Measurements from ENCODE around the gene IBTK.
"Not testable (repeated sequence)": the region's sequence is repeated elsewhere in the genome, so short reads cannot be mapped to it uniquely, and the experiment has no call there.

Gene IBTK

GRCh38 chr6:82169138-82169876 is 78.2 kb downstream of the IBTK start:
- DNase-seq: no peak

GRCh38 chr6:82166493-82166892 is 81.1 kb downstream of the IBTK start:
- DNase-seq: no peak

DNA sequence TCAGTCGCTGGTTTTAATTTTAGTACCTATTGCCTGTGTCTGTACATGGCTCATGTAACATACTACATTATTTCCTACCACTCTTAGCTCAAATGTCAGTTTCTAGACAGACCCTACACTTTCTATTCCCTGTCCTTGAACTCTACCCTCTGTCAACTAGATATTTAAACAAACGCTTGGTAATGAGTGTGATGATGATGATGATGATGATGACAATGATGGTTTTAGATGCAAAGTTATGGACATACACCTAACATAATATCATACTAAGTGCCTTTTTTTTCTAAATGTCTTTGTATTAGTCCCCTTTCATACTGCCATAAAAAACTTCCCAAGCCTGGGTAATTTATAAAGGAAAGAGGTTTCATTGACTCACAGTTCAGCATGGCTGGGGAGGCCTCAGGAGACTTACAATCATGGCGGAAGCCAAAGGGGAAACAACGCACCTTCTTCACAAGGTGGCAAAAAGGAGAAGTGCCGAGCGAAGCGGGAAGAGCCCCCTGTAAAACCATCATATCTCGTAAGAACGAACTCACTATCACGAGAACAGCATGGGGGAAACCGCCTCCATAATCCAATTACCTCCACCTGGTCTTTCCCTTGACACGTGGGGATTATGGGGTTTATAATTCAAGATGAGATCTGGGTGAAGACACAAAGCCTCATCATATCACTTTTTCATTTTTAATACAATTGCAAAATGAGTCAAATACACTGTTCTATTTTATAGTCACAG is 87.1 kb downstream of the IBTK start:
- DNase-seq: no peak

- not testable (repeated sequence) for DNase-seq
Observed at GRCh38 chr6:82152786-82153185, 94.8 kb downstream of the IBTK start.

- not testable (repeated sequence) for DNase-seq
Observed at GRCh38 chr6:82151147-82151546, 96.4 kb downstream of the IBTK start.

DNA sequence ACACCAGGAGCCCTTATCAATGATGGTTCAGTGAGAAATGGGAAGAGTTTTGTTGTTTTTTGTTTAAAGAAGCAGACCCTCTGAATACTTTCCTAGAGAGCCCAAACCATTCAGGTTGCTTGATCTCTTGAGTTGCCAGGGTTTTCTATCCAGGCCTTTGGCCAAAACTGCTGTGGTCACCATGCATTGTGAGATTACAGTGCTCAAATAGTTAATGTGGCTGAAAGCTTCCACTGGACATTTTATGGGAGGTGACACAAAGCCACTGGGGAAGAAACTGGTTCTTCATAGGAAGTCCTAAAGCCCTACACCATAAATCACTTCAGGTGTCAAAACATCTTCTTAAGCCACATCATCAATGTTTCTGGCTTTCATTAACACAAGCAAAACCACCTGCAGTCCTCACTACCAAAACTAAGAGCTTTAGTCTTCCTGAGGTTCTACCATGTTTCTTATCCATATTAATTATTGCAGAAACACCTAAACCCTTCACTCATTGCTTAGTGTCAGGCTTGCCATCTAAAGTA is 101.6 kb downstream of the IBTK start:
- no peak for DNase-seq

GRCh38 chr6:82144852-82145340 is 102.6 kb downstream of the IBTK start:
- DNase-seq: no peak

DNA sequence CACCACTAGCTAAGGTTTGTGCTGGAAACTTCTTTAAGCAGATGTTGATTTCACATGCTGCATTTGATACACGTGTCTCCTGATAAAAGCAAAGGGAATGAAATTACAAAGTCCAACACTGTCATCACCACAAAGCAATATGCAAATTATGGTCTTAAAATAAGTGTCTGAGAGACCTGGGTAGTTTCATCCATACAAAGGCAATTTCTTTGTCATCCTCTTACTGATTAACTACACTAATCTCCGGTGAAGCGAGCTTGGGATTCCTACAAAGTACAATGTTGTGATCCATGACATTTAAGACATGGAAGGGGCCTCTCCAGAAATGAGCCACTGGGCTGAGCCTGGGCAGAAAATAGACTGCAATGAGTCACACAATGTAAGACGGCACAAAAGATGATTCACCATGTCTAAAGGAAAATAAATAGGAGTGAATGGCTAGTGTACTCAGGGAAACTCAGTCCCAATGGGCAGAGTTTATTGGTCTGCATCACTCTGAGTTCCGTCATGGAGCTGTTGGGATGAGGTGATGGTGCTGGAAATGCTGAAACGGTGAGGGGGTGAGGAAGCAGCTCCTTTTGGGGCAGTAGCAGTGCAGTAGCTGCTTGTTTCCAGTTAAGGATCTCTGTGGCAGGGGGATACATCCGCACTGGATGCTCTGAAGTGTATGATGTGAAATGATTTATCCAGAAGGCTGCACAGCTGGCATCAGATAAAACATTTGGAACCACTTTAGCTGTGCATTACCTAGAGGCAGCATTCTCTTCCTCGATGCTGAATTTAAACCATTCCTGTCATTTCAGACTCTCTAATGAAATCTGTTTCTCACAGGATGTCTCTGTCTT is 103.3 kb downstream of the IBTK start:
- DNase-seq: no peak

DNA sequence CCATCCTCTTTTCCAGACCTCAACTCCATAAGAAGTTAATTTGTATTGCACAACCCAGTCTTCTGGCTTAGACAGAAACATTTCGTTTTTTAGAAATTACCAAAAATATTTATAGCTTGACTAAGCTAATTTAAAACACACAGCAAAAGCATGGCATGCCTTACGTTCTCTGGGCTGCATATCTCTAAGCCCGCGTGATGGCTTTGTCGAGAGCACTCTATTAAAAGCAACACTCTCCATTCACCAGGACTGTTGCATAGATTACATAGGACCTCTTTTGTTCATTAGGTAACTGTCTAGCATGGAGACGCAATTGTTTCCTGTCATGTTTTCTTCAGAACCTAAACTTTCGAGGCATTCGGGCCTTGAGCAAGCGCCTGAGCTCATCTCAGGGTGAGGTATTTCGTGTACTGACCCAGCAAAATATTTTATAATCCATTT is 104.5 kb downstream of the IBTK start:
- DNase-seq: no peak

DNA sequence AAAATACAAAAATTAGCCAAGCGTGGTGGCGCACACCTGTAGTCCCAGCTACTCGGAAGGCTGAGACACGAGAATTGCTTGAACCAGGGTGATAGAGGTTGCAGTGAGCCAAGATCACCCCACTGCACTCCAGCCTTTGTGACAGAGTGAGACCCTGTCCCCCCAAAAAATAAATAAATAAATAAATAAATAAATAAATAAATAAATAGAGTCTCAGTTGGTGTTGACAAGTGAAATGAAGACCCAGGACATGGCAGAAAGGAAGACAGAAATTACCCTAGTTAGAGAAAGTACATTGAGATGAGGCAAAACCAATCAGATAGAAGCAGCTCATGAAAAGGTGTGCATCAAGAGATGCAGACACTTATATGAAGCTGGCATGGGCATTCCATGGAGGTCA is 105.0 kb downstream of the IBTK start:
- DNase-seq: no peak

GRCh38 chr6:82138075-82138791 is 109.3 kb downstream of the IBTK start:
- no peak for DNase-seq

DNA sequence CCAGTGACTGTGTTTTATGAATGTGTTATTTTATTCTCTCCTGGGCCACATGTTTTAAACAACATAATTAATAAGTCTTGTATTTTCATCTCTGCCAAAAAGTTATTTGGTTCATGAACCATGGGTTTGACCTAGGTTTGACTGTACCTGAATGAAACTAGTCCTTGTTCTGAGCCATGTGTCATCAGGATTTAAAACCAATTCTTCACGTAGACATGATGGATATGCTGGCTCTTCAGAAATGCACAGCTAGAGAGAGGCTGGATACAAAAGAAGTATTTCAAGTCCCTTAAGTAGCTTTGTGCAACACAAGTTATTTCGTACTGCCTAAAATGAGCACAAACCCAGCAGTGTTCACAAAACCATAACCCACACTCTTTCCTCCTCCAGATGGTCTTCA is 116.1 kb downstream of the IBTK start:
- no peak for DNase-seq

GRCh38 chr6:82129797-82130196 is 117.7 kb downstream of the IBTK start:
- DNase-seq: no peak

DNA sequence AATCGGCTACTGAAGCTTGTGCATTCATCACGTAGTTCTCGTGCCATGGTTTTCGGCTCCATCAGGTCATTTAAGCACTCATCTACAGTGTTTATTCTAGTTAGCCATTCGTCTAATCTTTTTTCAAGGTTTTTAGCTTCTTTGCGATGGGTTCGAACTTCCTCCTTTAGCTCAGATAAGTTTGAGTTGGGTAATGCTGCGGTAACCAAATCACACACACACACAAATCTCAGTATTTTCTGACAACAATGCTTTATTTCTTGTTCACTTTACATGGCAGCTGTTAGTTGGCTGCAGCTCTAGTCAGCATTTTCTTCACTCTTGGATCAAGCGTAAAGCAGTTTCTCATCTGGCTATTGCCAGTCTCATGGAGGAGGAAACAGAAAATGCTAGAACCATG is 118.6 kb downstream of the IBTK start:
- DNase-seq: not testable (repeated sequence)

DNA sequence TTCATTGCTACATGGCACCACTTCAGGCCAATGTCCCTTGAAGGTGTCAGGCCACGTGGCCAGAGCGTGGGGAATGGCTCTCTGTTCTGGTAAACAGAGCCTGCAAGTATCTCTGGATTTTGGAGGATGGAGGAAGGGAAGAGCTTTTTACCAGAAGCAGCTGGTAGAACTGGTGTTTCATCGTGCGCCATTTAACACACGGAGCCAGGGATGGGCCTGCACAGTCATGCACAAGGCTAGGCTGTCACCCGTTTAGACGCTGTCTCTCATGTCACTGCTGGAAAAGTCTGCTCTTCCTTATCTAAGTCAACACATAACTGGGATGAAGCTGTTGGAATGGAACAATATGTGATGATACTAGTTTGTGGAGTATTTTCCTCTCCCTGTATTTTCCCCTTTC is 123.9 kb downstream of the IBTK start:
- DNase-seq: no peak
